HG02610 (cell line): ENCODE measurements around the gene TTC9B.

ENCODE experiments used
- ATAC-seq: cut with Tn5 transposase; IDR thresholded peaks from one replicate; pipeline ENCODE4 v1.9.1; 2021; ENCODE audit warnings: mild to moderate bottlenecking, moderate library complexity; ENCODE audit not compliant: unreplicated experiment

TTC9B gene

DNA sequence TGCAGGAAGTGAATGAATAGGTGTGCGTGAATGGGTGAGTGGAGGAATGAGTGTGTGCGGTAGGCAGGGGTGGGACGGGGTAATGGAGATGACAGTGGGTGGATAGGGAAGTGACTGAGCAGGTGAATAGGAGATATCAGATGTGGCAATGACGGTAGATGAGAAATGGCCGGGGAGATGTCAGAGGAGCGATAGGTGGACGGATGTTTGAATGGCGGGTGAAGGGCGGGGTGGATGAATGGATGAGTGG, 1.5 kb downstream of the TTC9B start:
- ATAC-seq: no peak

DNA sequence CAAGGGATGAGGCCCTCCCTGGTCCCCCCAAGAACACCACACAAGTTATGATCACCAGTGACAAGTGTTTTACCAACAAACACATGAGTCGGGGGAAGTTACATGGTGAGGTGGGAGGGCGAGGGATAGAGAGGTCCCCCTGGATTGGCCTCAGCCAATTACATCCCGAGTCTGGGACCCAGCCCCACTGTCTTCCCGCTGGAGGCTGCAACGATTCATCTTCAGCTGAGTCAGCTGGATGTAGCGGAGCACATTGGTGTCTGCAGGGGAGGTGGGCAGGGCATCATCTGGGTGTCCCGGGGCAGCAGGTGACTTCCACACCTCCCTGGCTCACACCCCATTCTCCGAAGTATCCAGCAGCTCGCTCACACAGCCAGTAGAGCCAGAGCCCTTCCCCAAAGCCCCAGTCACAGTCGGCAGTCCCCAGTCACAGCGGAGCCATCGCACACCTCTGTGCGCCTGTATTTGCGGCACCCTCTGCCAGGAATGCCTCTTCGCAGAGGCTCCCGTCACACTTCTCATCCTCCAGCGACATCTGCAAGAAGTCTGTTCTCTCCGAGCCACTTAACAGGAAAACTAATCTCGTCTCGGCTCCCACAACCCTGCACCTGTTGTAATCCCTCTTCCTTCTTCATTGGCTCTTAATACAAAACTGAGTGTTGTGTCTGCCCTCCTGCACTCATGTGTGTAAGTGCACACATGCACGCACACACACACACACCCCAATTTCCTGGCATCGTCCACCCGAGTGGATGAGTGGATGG, 2.0 kb downstream of the TTC9B start:
- ATAC-seq: no peak

- no peak for ATAC-seq
These were observed 3.2 kb downstream of the TTC9B start for GRCh38 chr19:40214936-40215335.

DNA sequence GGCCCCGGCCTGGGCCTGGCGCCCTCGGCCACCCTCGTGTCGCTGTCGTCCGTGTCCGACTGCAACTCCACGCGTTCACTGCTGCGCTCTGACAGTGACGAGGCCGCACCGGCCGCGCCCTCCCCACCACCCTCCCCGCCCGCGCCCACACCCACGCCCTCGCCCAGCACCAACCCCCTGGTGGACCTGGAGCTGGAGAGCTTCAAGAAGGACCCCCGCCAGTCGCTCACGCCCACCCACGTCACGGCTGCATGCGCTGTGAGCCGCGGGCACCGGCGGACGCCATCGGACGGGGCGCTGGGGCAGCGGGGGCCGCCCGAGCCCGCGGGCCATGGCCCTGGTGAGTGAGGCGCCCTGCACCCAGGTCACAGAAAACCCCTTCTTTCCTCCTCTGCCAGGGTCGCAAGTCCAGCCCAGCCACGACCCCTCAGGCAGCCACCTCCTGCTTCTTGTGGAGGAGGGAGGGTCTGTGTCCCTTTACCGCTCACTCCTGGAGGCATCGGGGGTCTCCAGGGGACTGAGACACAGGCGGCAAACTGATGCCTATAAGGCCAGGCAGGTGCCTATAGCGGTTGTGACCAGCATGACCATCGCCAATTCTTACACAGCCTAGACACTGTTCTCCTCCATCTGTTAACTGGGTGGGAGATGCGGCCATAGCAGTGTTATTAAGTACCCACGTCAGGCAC, 4.2 kb downstream of the TTC9B start:
- no peak for ATAC-seq

- no peak for ATAC-seq
These were observed 4.8 kb downstream of the TTC9B start for GRCh38 chr19:40213251-40213829.

GRCh38 chr19:40210889-40211288, 7.3 kb downstream of the TTC9B start:
- no peak for ATAC-seq

GRCh38 chr19:40208602-40209001, 9.6 kb downstream of the TTC9B start:
- ATAC-seq: no peak

GRCh38 chr19:40205760-40206159, 12.4 kb downstream of the TTC9B start:
- no peak for ATAC-seq

DNA sequence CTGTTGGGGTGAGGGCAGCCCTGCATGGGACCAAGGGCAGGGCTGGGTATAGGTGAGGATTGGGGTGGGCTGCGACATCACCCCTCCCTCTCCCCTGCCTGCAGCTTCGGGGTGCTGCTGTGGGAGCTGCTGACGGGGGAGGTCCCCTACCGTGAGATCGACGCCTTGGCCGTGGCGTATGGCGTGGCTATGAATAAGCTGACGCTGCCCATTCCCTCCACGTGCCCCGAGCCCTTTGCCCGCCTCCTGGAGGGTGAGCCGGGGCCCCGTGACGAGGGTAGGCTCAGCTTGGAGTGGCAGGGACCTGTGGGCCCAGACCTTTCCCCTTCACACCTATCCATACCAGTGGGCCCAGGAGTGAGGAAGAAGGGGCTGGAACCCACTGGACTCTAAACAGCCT, 13.8 kb downstream of the TTC9B start:
- ATAC-seq: no peak

GRCh38 chr19:40200341-40201099, 17.7 kb downstream of the TTC9B start:
- no peak for ATAC-seq

DNA sequence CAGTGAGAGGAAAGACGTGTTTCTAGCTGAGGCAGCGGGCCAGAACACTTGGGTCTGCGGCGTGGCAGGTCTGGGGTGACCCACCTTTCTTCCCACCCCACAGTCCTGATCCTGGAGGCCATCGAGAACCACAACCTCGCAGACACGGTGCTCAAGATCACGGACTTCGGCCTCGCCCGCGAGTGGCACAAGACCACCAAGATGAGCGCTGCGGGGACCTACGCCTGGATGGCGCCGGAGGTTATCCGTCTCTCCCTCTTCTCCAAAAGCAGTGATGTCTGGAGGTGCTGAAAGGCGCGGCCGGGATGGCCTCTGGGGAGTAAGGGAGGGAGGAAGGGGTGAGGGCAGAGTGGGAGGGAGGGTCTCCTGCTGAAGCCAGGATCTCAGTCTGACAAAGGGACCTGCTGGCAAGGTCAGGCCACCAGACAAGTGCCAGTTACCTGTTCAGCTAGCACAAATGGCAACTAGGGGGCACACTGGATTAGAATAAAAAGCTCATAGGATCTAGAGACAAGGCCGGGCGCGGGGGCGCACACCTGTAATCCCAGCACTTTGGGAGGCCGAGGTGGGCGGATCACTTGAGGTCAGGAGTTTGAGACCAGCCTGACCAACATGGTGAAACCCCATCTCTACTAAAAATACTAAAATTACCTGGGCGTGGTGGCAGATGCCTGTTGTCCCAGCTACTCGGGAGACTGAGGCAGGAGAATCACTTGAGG, 19.8 kb downstream of the TTC9B start:
- ATAC-seq: no peak

DNA sequence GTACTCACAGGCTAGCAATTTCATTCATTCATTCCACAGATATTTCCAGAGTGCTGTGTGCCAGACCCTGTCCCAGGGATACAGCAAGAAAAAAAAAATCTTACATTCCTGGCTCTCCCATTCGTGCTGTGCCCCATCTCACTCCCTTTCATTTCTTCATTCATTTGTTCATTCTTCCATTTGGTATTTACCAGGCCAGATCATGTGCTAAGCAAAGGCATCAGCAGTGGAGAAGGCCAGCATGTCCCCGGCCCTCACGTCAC, 24.7 kb downstream of the TTC9B start:
- ATAC-seq: no peak

DNA sequence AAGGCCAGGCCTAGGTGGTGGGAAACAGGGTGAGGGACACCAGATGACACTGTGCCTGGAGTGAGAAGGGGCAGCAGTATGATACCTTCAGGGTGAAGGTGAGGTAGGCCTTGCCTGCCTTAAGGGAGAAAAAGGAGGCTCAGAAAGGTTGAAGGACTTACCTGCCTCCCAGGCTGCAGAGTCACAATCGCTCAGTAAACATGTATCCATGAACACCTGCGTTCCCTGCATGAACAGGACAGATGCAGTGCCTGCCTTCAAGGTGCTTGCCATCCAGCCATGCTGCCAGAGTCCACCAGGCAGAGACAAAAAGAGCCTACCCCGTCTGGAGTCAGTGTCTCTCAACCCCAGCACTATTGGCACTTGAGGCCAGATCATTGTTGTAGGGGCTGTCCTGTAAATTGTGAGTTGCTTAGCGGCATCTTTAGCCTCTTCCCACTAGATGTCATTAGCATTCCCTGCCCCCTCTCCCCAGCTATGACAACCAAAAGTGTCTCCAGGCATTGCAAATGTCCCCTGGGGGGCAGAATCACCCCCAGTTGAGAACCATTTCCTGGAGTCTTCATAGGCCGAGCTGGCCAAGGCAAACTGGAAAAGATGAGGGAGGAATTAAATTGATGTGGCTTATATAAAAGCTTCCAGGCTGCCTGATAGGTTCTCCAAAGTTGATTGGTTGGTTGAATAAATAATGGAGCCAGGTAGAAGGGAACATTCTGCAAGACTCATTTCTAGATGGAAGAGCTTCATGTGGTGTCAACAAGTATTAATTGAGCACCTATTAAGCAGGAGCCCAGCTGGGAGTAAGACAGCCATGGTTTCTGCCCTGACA, 25.2 kb downstream of the TTC9B start:
- no peak for ATAC-seq

DNA sequence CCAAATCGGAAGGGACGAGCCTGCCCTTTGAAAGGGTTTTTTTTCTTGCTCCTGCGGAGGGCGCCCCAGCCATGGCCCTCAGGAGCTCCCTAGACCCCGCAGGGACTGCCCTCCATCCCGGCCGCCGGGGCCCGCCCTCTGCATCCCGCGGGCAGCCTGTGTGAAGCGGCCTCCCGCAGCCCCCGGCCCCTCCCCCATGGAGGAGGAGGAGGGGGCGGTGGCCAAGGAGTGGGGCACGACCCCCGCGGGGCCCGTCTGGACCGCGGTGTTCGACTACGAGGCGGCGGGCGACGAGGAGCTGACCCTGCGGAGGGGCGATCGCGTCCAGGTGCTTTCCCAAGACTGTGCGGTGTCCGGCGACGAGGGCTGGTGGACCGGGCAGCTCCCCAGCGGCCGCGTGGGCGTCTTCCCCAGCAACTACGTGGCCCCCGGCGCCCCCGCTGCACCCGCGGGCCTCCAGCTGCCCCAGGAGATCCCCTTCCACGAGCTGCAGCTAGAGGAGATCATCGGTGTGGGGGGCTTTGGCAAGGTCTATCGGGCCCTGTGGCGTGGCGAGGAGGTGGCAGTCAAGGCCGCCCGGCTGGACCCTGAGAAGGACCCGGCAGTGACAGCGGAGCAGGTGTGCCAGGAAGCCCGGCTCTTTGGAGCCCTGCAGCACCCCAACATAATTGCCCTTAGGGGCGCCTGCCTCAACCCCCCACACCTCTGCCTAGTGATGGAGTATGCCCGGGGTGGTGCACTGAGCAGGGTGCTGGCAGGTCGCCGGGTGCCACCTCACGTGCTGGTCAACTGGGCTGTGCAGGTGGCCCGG, 26.1 kb downstream of the TTC9B start:
- ATAC-seq: no peak

DNA sequence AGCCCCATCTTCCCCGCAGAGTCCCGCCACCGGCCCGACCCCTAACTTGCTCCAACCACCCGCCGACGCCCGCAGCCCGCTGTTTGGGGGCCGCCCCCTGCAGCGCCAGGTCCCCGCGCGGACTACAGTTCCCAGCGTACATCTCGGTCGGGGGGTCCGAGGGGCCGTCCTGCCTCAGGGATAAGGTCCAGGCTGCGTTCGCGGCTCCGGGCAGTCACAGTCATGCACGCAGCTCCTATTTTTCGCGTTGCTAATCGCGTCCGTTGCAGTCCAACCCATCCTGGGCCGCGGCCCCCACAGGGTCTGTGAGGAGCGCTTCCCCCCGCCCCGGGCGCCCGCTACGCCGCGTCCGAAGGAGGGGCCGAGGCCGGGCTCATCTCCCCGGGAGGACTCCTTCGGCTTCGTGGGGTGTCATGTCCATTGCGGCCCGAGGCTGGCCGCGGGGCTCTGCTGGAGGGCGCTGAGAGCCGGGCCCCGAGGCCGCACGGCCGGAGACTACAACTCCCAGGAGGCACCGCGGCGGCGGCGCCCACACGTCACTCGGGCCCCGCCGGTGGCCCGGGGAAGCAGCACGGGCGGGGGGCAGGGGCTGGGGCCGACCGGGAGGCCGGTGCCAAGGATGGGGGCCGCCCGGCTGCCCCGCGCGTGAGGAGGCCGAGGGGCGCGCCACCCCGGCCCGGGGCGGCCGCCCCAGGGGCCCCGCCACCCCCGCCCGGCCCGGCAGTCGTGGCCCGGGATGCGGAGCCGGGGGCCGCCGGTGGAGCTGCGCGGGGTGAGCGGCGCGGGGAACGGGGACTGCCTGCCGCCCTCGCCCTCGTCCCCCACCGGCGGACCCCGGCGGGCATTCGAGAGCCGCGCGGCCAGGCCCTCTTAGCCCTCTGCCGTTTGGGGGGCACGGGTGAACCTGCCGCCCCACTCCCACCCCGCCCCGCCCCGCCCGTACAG, 27.0 kb downstream of the TTC9B start, which contains the start of gene MAP3K10:
Gene MAP3K10, plus strand, starts transcription at position 536 of the 945 bp plus-strand sequence. CDS start 606 bp downstream, outside the sequence.
- peak; percentile 76 for ATAC-seq

GRCh38 chr19:40184273-40184672, 33.9 kb downstream of the TTC9B start:
- no peak for ATAC-seq

GRCh38 chr19:40178756-40179155, 39.4 kb downstream of the TTC9B start:
- ATAC-seq: no peak

GRCh38 chr19:40177286-40178070, 40.7 kb downstream of the TTC9B start:
- no peak for ATAC-seq
